Osteocyte (in vitro differentiated cells): ENCODE results near the gene KRT39. TPM values are rescaled to one million over a fixed set of nuclear protein-coding genes. Genes with fewer than 3 reads are reported as not detected.
"Not testable (repeated sequence)": the region's sequence is repeated elsewhere in the genome, so short reads cannot be mapped to it uniquely, and the experiment has no call there.

Source experiments
- DNase-seq: peaks from one replicate; pipeline ENCODE4 v3.0.0; 2021; ENCODE audit warnings: mixed read lengths; ENCODE audit not compliant: unreplicated experiment; ENCODE audit errors: extremely low spot score
- H3K27ac Mint-ChIP-seq: one replicate; pipeline ENCODE4 v1.8.0; 2021; ENCODE audit warnings: mild to moderate bottlenecking, mixed read lengths; ENCODE audit not compliant: unreplicated experiment
- H3K27me3 Mint-ChIP-seq: one replicate; pipeline ENCODE4 v1.8.0; 2021; ENCODE audit warnings: mixed read lengths; ENCODE audit not compliant: unreplicated experiment
- H3K36me3 Mint-ChIP-seq: one replicate; pipeline ENCODE4 v1.8.0; 2021; ENCODE audit warnings: mixed read lengths; ENCODE audit not compliant: unreplicated experiment
- H3K4me1 Mint-ChIP-seq: one replicate; pipeline ENCODE4 v1.8.0; 2021; ENCODE audit warnings: mixed read lengths; ENCODE audit not compliant: unreplicated experiment
- H3K4me3 Mint-ChIP-seq: one replicate; pipeline ENCODE4 v1.8.0; 2021; ENCODE audit warnings: mild to moderate bottlenecking, moderate library complexity, mixed read lengths; ENCODE audit not compliant: unreplicated experiment
- H3K9me3 Mint-ChIP-seq: one replicate; pipeline ENCODE4 v1.8.0; 2021; ENCODE audit warnings: mixed read lengths; ENCODE audit not compliant: unreplicated experiment
- total RNA-seq: library from RNA; stranded (reverse); gene quantifications from 2 replicates; pipeline ENCODE4 v1.2.1, GENCODE V29; 2021
- TF ChIP-seq, protein P1 (sequence below): fragments of 200-600 bp; sonication (generic); IDR thresholded peaks from 2 replicates; pipeline ENCODE4 v1.5.0; 2021; ENCODE audit warnings: antibody characterized with exemption, mild to moderate bottlenecking, moderate library complexity

Gene KRT39
- total RNA-seq, 1 donor from 2014 or later = not detected

DNA sequence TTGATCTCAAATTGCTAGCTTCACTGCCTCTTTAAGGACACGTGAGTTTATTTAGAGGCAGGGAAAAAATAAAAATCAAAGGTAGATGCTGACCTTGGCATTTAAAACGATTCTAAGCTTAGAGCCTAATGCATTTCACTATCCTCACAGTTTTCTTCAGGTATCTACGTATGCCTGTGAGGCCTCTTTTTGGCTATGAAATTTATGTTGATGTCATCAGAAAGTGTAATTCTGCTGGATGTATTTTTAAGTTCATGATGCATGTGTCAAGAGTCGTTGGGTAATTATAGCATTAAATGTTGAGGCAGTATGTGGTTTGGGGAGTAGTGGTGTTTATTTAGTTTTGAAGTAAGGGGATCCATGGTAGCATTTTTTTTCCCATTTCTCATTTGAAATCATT, 37.2 kb upstream of the KRT39 start:
- peaks cover 5% of the 10 kb centered on the region for H3K4me1 Mint-ChIP-seq
- TF ChIP-seq, protein P1, sequence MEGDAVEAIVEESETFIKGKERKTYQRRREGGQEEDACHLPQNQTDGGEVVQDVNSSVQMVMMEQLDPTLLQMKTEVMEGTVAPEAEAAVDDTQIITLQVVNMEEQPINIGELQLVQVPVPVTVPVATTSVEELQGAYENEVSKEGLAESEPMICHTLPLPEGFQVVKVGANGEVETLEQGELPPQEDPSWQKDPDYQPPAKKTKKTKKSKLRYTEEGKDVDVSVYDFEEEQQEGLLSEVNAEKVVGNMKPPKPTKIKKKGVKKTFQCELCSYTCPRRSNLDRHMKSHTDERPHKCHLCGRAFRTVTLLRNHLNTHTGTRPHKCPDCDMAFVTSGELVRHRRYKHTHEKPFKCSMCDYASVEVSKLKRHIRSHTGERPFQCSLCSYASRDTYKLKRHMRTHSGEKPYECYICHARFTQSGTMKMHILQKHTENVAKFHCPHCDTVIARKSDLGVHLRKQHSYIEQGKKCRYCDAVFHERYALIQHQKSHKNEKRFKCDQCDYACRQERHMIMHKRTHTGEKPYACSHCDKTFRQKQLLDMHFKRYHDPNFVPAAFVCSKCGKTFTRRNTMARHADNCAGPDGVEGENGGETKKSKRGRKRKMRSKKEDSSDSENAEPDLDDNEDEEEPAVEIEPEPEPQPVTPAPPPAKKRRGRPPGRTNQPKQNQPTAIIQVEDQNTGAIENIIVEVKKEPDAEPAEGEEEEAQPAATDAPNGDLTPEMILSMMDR = no peak
- H3K4me3 Mint-ChIP-seq = no peak overlapping the region

DNA sequence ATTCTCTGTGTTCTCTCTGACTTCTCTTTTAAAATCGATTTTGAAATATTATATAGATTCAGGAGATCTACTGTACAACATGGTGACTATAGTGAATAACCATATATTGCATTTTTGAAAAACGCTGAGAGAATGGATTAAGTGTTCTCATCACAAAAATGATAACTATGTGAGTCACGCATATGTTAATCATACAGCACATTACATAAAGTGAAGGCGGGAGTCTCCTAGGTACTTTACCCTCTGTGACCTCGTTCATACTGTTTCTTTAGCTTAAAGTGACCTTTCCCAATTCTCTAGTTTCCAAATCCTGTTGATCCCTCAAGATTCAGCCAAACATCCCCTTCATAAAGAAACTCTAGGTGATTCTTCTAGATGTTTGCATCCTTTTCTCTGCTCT, 36.1 kb upstream of the KRT39 start:
- no peak for DNase-seq
- no peaks in the 10 kb centered on the region for H3K27me3 Mint-ChIP-seq
- H3K27ac Mint-ChIP-seq = no peak overlapping the region
- H3K4me1 Mint-ChIP-seq = peaks cover 5% of the 10 kb centered on the region
- no peak overlapping the region for H3K4me3 Mint-ChIP-seq
- no peaks in the 10 kb centered on the region for H3K9me3 Mint-ChIP-seq
- TF ChIP-seq, protein P1 = no peak
- no peaks in the 10 kb centered on the region for H3K36me3 Mint-ChIP-seq

More for the DNA sequence above, 37.2 kb upstream of the KRT39 start:
- Mint-ChIP-seq H3K27ac (no peak overlapping the region), H3K27me3 (no peaks in the 10 kb centered on the region), H3K9me3 (no peaks in the 10 kb centered on the region), H3K36me3 (no peaks in the 10 kb centered on the region)
- DNase-seq = no peak

DNA sequence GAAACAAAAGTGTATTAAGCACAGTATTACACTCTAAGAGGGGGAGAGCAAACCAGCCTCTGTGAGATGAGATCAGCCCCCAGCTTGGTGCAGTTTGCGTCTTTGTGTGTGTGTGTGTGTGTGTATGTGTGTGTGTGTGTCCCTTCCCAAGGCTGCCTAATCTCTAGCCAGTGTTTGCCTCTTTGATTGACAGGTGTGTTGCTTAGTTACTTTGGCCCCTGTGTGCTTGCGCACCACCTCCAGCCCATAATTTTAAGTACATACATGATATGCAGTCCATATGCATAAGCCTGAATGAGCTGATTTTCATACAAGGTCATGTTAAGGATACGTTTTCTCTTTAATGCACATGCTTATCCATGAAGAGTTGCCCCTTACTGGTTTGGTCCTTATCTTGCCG, 35.0 kb upstream of the KRT39 start:
- peaks cover 2% of the 10 kb centered on the region for H3K27me3 Mint-ChIP-seq
- peaks cover 5% of the 10 kb centered on the region for H3K4me1 Mint-ChIP-seq
- H3K9me3 Mint-ChIP-seq = no peaks in the 10 kb centered on the region
- H3K36me3 Mint-ChIP-seq = no peaks in the 10 kb centered on the region
- H3K27ac Mint-ChIP-seq = no peak overlapping the region
- H3K4me3 Mint-ChIP-seq = no peak overlapping the region
- TF ChIP-seq, protein P1 = no peak
- no peak for DNase-seq

DNA sequence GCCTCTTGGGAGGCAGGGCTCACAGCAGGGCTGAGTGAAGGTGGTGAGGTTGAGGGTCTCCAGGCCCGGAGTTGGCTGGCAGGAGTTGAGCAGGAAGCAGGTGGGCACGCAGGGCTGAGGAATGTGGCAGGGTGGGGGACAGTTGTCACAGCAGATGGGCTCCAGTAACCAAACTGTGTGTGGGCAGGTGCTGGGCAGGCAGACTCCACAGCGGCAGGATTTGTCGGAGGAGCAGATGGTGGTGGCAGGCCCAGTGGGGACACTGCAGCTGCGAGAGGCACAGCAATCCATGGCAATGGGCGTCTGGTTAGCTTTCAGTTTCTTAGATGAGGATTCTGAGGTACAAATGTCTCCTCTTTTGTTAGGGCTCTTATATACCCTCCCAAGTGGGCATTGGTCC, 32.8 kb upstream of the KRT39 start, which contains the start of gene KRTAP3-2:
KRTAP3-2 (minus strand) TSS at position 344 of the 400 bp plus-strand sequence; CDS start at position 291, 53 bp downstream.
- not testable (repeated sequence) for DNase-seq, H3K4me3 Mint-ChIP-seq, H3K36me3 Mint-ChIP-seq, H3K27ac Mint-ChIP-seq, H3K9me3 Mint-ChIP-seq, H3K4me1 Mint-ChIP-seq, H3K27me3 Mint-ChIP-seq

DNA sequence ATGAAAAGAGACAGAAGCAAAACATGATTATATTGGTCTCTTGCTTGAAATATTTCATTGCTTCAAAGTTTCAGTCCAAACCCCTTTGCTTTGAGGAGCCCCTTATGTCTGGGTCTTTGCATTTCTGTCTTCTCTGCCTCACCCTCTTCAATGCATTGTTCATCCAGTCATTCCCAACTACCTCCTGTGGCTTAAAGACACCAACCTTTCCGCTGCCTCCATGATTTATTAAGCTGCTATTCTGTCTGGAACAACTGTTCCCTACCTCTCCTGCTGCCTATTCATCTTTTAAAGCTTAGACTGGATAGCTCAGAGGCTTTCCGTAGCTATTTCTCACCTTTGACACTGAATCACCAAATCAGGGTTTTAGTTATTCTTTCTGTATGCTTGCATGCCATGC, 30.6 kb upstream of the KRT39 start:
- Mint-ChIP-seq H3K4me1 (no peaks in the 10 kb centered on the region), H3K27ac (no peak overlapping the region), H3K27me3 (peaks cover 4% of the 10 kb centered on the region), H3K9me3 (no peaks in the 10 kb centered on the region), H3K36me3 (no peaks in the 10 kb centered on the region), H3K4me3 (no peak overlapping the region)
- TF ChIP-seq, protein P1 = no peak
- no peak for DNase-seq

DNA sequence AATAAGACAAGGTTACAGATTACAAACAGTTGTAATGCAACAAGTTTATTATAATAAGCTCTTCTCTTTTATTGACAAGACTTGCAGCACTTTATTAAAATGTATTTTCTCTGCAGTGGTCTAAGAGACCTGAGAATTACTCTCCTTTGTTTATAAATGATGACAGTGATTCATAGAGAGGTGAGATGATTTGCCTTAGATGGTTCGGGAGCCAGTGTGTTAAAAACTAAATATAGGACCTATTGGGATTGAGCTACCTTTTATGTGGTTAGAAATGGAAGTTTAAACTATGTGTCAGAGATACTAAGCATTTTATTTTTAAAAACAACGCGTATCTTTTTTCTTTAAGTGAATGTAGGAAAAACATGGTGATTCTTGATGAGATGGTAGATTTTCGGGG, 30.1 kb upstream of the KRT39 start:
- no peak for DNase-seq
- Mint-ChIP-seq H3K4me1 (no peaks in the 10 kb centered on the region), H3K27ac (no peak overlapping the region), H3K36me3 (no peaks in the 10 kb centered on the region), H3K27me3 (peaks cover 4% of the 10 kb centered on the region), H3K4me3 (no peak overlapping the region), H3K9me3 (no peaks in the 10 kb centered on the region)
- TF ChIP-seq, protein P1 = no peak
